K562 (cell line): ENCODE measurements around the gene RXRB. TPM values are rescaled to one million over a fixed set of nuclear protein-coding genes. Genes with fewer than 3 reads are reported as not detected.

ENCODE experiments used
- CTBP1 ChIP-seq: fragments of 450-650 bp; IDR thresholded peaks from 2 replicates; pipeline ENCODE4 v1.6.1; 2016; ENCODE audit warnings: borderline replicate concordance
- GABPB1 ChIP-seq: sonication (generic); formaldehyde crosslinking; IDR thresholded peaks from 2 replicates; pipeline ENCODE4 v1.8.0; 2022; ENCODE audit warnings: mild to moderate bottlenecking, missing genetic modification reagents
- HMGN3 ChIP-seq: IDR thresholded peaks from 2 replicates; pipeline ENCODE4 v1.6.1; 2011; ENCODE audit warnings: borderline replicate concordance, low read depth, mild to moderate bottlenecking, mixed read lengths, low read length; ENCODE audit not compliant: insufficient read length; ENCODE audit errors: extremely low read depth
- KLF1 ChIP-seq: fragments of 450-650 bp; IDR thresholded peaks from 2 replicates; pipeline ENCODE4 v1.6.1; 2016; ENCODE audit warnings: missing genetic modification characterization, missing compliant biosample characterization
- MCM7 ChIP-seq, 2 experiments: fragments of 450-650 bp; IDR thresholded peaks; 2 replicates each; pipeline ENCODE4 v1.6.1; 2016 to 2018
- NCOR1 ChIP-seq: fragments of 450-650 bp; IDR thresholded peaks from 2 replicates; pipeline ENCODE4 v1.6.1; 2016; ENCODE audit warnings: mild to moderate bottlenecking, moderate library complexity
- NEUROD1 ChIP-seq: fragments of 150-350 bp; IDR thresholded peaks from 2 replicates; pipeline ENCODE4 v1.6.1; 2014; ENCODE audit warnings: borderline replicate concordance, low read length, low read depth; ENCODE audit not compliant: partially characterized antibody
- PHF8 ChIP-seq: fragments of 200-600 bp; sonication (generic); IDR thresholded peaks from 2 replicates; pipeline ENCODE4 v1.6.1; 2012; ENCODE audit warnings: mixed run types, mild to moderate bottlenecking, inconsistent platforms, low read length, moderate library complexity, borderline replicate concordance
- POLR2A ChIP-seq: fragments of 450-650 bp; conservative IDR thresholded peaks from 2 replicates; pipeline ENCODE4 v1.6.1; 2016
- SIRT6 ChIP-seq: IDR thresholded peaks from one replicate; pipeline ENCODE4 v1.6.1; 2012; ENCODE audit warnings: low read depth, mild to moderate bottlenecking, control low read depth, inconsistent platforms, low read length, moderate library complexity
- SMAD3 ChIP-seq: fragments of 450-650 bp; formaldehyde crosslinking; conservative IDR thresholded peaks from 2 replicates; pipeline ENCODE4 v1.4.0; 2020; ENCODE audit warnings: mild to moderate bottlenecking
- SMARCA4 ChIP-seq: fragments of 450-650 bp; IDR thresholded peaks from 2 replicates; pipeline ENCODE4 v1.6.1; 2016
- SRF ChIP-seq, 2 experiments: fragments of 250-450, 450-650 bp in 1 of 2; sonication (Bioruptor Pico) in 1 of 2; sonication (generic) in 1 of 2; formaldehyde crosslinking; IDR thresholded peaks; 2 replicates each; pipeline versions ENCODE4 v1.5.0 to v1.5.1; 2020 to 2022; ENCODE audit warnings: mild to moderate bottlenecking in 1 of 2, missing genetic modification reagents in 1 of 2
- SRSF3 ChIP-seq: fragments of 200-400 bp; formaldehyde crosslinking; IDR thresholded peaks from 2 replicates; pipeline ENCODE4 v1.6.1; 2016; ENCODE audit warnings: mild to moderate bottlenecking, low read length, moderate library complexity; ENCODE audit not compliant: insufficient read depth
- TAF9B ChIP-seq: fragments of 450-650 bp; IDR thresholded peaks from 2 replicates; pipeline ENCODE4 v1.6.1; 2018; ENCODE audit warnings: mild to moderate bottlenecking; ENCODE audit not compliant: partially characterized antibody
- TAL1 ChIP-seq: fragments of 450-650 bp; IDR thresholded peaks from 2 replicates; pipeline ENCODE4 v1.6.1; 2016; ENCODE audit warnings: mild to moderate bottlenecking
- ZNF143 ChIP-seq: sonication (generic); formaldehyde crosslinking; IDR thresholded peaks from 2 replicates; pipeline ENCODE4 v1.9.0; 2022; ENCODE audit warnings: mild to moderate bottlenecking, missing genetic modification reagents
- ZNF175 ChIP-seq: fragments of 200-800 bp; sonication (Bioruptor generic); IDR thresholded peaks from 2 replicates; pipeline ENCODE4 v1.6.1; 2016; ENCODE audit warnings: low read depth, mild to moderate bottlenecking, missing genetic modification characterization, missing compliant biosample characterization
- ZNF589 ChIP-seq: fragments of 200-800 bp; sonication (Bioruptor generic); IDR thresholded peaks from 2 replicates; pipeline ENCODE4 v1.6.1; 2016; ENCODE audit warnings: low read depth, missing genetic modification characterization, missing compliant biosample characterization
- polyA plus RNA-seq, 8 experiments: library from polyadenylated mRNA; depleted of rRNA in 4 of 8; stranded (reverse) in 5 of 8; unstranded in 3 of 8; fragments of >200 nt; fragmentation: Nextera tagmentation in 2 of 8; fragmentation: Illumina TruSeq in 1 of 8; extraction: Ambion mirVana in 2 of 8; extraction: Trizol in 1 of 8; gene quantifications; 2 replicates each; pipeline versions ENCODE4 v1.2.1 to v1.2.3, GENCODE V29; 2011 to 2014; ENCODE audit warnings: inconsistent platforms in 1 of 8, missing spikeins in 1 of 8
- total RNA-seq, 7 experiments: library from RNA; depleted of rRNA in 6 of 7; stranded (reverse); fragments of >200 nt in 6 of 7; fragmentation: Illumina TruSeq in 2 of 7; extraction: Trizol in 2 of 7; gene quantifications; 2 replicates each; pipeline versions ENCODE4 v1.2.1 to v1.2.3, GENCODE V29; 2011 to 2021; ENCODE audit warnings: low replicate concordance in 1 of 7
- TF ChIP-seq, protein P1 (sequence below): fragments of 450-650 bp; IDR thresholded peaks from 2 replicates; pipeline ENCODE4 v1.6.1; 2016
- TF ChIP-seq, protein P2 (sequence below), 2 experiments: fragments of 450-650 bp; IDR thresholded peaks; 2 replicates each; pipeline ENCODE4 v1.6.1; 2016
- TF ChIP-seq, protein P3 (sequence below), 3 experiments: IDR thresholded peaks in 2 of 3; conservative IDR thresholded peaks in 1 of 3; 2 replicates each; pipeline ENCODE4 v1.5.1; 2011 to 2012; ENCODE audit warnings: low read length in 3 of 3, mild to moderate bottlenecking in 3 of 3, control low read depth in 2 of 3, improper control_type of control experiment in 1 of 3, inconsistent platforms in 1 of 3, low read depth in 1 of 3, mixed read lengths in 1 of 3, moderate library complexity in 1 of 3; ENCODE audit not compliant: insufficient read depth in 2 of 3
- TF ChIP-seq, protein P4 (sequence below): sonication (generic); formaldehyde crosslinking; IDR thresholded peaks from 2 replicates; pipeline ENCODE4 v1.8.0; 2022; ENCODE audit warnings: missing genetic modification reagents, mild to moderate bottlenecking, borderline replicate concordance

RXRB gene
- total and polyA plus RNA-seq, 9 of the 15 experiments (the other 6 are each of a cell fraction or from before 2014, with no cell fraction given) = 0.76 to 35.5 (median 18.4) TPM

DNA sequence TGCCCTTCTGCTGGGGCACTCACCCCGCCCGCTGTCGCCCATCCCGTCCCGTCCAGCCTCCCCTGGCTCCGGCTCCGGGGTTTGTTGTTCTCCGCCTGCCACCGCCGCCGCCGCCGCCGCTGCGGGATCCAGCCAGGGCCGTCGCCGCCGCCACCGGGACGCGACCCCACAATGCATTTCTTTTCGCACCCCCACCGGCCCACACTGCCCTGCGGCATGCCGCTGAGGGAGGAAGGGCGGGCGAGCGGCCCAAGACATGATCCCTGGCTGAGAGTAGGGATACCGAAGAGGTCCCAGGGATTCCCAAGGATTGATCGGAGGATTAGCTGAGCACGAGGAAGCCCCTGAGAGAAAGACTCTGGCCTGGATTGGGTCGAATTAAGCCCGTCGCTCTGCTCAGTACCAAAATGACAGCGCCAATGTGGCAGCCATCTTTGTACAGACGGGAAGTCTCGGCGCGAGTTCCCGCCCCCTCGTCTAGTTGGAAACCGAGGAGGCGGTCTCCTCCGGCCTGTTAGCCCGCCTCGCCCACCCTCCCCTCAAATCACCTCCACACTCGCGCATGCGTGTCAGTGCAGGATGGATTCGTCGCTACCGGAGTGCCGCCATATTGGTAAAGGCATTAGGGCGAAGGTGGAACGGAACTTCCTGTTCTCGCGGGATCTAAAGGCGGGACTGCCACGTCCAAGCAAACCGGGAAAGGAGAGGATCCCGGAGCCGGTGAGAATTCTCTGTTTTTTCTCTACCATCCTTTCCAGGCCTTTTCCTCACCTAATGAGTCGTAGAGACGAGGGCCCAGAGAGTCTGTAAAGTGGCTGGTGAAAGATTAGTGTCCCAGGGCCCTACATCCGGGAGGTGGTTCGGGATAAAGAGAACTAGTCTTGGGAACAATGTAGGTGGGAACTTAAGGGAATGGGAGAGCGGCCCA lies at the start of gene RXRB, which contains the start of gene SLC39A7 (continued):
- TF ChIP-seq, protein P1, sequence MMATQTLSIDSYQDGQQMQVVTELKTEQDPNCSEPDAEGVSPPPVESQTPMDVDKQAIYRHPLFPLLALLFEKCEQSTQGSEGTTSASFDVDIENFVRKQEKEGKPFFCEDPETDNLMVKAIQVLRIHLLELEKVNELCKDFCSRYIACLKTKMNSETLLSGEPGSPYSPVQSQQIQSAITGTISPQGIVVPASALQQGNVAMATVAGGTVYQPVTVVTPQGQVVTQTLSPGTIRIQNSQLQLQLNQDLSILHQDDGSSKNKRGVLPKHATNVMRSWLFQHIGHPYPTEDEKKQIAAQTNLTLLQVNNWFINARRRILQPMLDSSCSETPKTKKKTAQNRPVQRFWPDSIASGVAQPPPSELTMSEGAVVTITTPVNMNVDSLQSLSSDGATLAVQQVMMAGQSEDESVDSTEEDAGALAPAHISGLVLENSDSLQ = peak; percentile 58
- TF ChIP-seq, protein P2, sequence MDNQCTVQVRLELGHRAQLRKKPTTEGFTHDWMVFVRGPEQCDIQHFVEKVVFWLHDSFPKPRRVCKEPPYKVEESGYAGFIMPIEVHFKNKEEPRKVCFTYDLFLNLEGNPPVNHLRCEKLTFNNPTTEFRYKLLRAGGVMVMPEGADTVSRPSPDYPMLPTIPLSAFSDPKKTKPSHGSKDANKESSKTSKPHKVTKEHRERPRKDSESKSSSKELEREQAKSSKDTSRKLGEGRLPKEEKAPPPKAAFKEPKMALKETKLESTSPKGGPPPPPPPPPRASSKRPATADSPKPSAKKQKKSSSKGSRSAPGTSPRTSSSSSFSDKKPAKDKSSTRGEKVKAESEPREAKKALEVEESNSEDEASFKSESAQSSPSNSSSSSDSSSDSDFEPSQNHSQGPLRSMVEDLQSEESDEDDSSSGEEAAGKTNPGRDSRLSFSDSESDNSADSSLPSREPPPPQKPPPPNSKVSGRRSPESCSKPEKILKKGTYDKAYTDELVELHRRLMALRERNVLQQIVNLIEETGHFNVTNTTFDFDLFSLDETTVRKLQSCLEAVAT (IDR thresholded peaks at IDR 0.05) = peak; percentile 44 to 68; a peak in 2 of 4 replicates
- TF ChIP-seq CTBP1 (peak; percentile 86), SMARCA4 (peak; percentile 33), SMAD3 (CRISPR knock-in tag) (peak; percentile 68; the same call in 1 of the 2 replicates), SIRT6 (no peak), ZNF143 (peak; percentile 84), TAF9B (peak; percentile 95), TAL1 (no peak), SRF (CRISPR knock-in tag; IDR thresholded peaks at IDR 0.05) (0 out of 4 replicates have a peak, but pooled peaks of 1 of the 2 experiments have one; percentile 12), MCM7 (IDR thresholded peaks at IDR 0.05) (no peak), POLR2A (peak; percentile 99), GABPB1 (CRISPR knock-in tag) (peak; percentile 84), PHF8 (peak; percentile 97), NEUROD1 (peak; percentile 97), ZNF589 (peak; percentile 86; the same call in 1 of the 2 replicates), KLF1 (tag) (peak; percentile 62), ZNF175 (CRISPR knock-in tag) (peak; percentile 53; the same call in 1 of the 2 replicates), SRSF3 (0 out of 2 replicates have a peak, but pooled peaks have one; percentile 30), NCOR1 (peak; percentile 80), HMGN3 (no peak)
- TF ChIP-seq, protein P3, sequence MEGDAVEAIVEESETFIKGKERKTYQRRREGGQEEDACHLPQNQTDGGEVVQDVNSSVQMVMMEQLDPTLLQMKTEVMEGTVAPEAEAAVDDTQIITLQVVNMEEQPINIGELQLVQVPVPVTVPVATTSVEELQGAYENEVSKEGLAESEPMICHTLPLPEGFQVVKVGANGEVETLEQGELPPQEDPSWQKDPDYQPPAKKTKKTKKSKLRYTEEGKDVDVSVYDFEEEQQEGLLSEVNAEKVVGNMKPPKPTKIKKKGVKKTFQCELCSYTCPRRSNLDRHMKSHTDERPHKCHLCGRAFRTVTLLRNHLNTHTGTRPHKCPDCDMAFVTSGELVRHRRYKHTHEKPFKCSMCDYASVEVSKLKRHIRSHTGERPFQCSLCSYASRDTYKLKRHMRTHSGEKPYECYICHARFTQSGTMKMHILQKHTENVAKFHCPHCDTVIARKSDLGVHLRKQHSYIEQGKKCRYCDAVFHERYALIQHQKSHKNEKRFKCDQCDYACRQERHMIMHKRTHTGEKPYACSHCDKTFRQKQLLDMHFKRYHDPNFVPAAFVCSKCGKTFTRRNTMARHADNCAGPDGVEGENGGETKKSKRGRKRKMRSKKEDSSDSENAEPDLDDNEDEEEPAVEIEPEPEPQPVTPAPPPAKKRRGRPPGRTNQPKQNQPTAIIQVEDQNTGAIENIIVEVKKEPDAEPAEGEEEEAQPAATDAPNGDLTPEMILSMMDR (IDR thresholded peaks at IDR 0.05 in 2 of 3, conservative IDR thresholded peaks at IDR 0.05 in 1 of 3; ENCODE audit: insufficient read depth in 2 of 3, low read depth in 1 of 3, low read length in 3 of 3) = no peak
- TF ChIP-seq, protein P4, sequence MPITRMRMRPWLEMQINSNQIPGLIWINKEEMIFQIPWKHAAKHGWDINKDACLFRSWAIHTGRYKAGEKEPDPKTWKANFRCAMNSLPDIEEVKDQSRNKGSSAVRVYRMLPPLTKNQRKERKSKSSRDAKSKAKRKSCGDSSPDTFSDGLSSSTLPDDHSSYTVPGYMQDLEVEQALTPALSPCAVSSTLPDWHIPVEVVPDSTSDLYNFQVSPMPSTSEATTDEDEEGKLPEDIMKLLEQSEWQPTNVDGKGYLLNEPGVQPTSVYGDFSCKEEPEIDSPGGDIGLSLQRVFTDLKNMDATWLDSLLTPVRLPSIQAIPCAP (CRISPR knock-in tag) = no peak
